Astrocyte (in vitro differentiated cells and primary cell): ENCODE results near the gene ACE2. TPM values are rescaled to one million over a fixed set of nuclear protein-coding genes. Genes with fewer than 3 reads are reported as not detected.

Source experiments
- DNase-seq: peaks from one replicate; pipeline ENCODE4 v3.0.0-alpha.2; 2010; ENCODE audit warnings: low read depth
- FAIRE-seq: peaks from 2 replicates; lab custom pipeline; 2011; peaks lifted over from hg19 to GRCh38; lab: Jason Lieb, UNC
- H2AFZ ChIP-seq: 2 replicates; pipeline ENCODE4 v1.6.0; 2012; ENCODE audit warnings: low read depth, low read length, inconsistent platforms
- H3K27ac ChIP-seq: 2 replicates; pipeline ENCODE4 v1.5.1; 2011; ENCODE audit warnings: low read depth, low read length, inconsistent platforms
- H3K27me3 ChIP-seq: 2 replicates; pipeline ENCODE4 v1.6.0; 2011; ENCODE audit warnings: low read length, inconsistent platforms; ENCODE audit not compliant: insufficient read depth
- H3K36me3 ChIP-seq: 2 replicates; pipeline ENCODE4 v1.5.1; 2011; ENCODE audit warnings: low read length, inconsistent platforms; ENCODE audit not compliant: insufficient read depth
- H3K4me1 ChIP-seq: 2 replicates; pipeline ENCODE4 v1.5.1; 2011; ENCODE audit warnings: low read length, inconsistent platforms; ENCODE audit not compliant: insufficient read depth
- H3K4me2 ChIP-seq: 2 replicates; pipeline ENCODE4 v1.6.0; 2012; ENCODE audit warnings: low read length, inconsistent platforms
- H3K4me3 ChIP-seq: 2 replicates; pipeline ENCODE4 v1.5.1; 2011; ENCODE audit warnings: low read depth, mild to moderate bottlenecking, low read length, inconsistent platforms; ENCODE audit not compliant: insufficient read depth
- H3K79me2 ChIP-seq: 2 replicates; pipeline ENCODE4 v1.6.0; 2012; ENCODE audit warnings: mild to moderate bottlenecking, low read length, inconsistent platforms; ENCODE audit not compliant: insufficient read depth
- H3K9ac ChIP-seq: 2 replicates; pipeline ENCODE4 v1.6.0; 2012; ENCODE audit warnings: mild to moderate bottlenecking, low read length, inconsistent platforms
- H3K9me3 ChIP-seq: 2 replicates; pipeline ENCODE4 v1.5.1; 2012; ENCODE audit warnings: low read depth, mild to moderate bottlenecking, low read length, inconsistent platforms; ENCODE audit not compliant: insufficient read depth
- H4K20me1 ChIP-seq: 2 replicates; pipeline ENCODE4 v1.6.0; 2012; ENCODE audit warnings: low read length, inconsistent platforms; ENCODE audit not compliant: insufficient read depth
- H3K27ac Mint-ChIP-seq: one replicate; pipeline ENCODE4 v1.8.0; 2021; ENCODE audit warnings: mild to moderate bottlenecking, mixed read lengths; ENCODE audit not compliant: unreplicated experiment
- H3K27me3 Mint-ChIP-seq: one replicate; pipeline ENCODE4 v1.8.0; 2021; ENCODE audit warnings: low read depth, mixed read lengths; ENCODE audit not compliant: unreplicated experiment
- H3K36me3 Mint-ChIP-seq: one replicate; pipeline ENCODE4 v1.8.0; 2021; ENCODE audit warnings: low read depth, mixed read lengths; ENCODE audit not compliant: unreplicated experiment
- H3K4me1 Mint-ChIP-seq: one replicate; pipeline ENCODE4 v1.8.0; 2021; ENCODE audit warnings: low read depth, mixed read lengths; ENCODE audit not compliant: unreplicated experiment
- H3K4me3 Mint-ChIP-seq: one replicate; pipeline ENCODE4 v1.8.0; 2021; ENCODE audit warnings: mild to moderate bottlenecking, moderate library complexity, mixed read lengths; ENCODE audit not compliant: unreplicated experiment
- H3K9me3 Mint-ChIP-seq: one replicate; pipeline ENCODE4 v1.8.0; 2021; ENCODE audit warnings: mild to moderate bottlenecking, mixed read lengths; ENCODE audit not compliant: unreplicated experiment
- EZH2 ChIP-seq: IDR thresholded peaks from 2 replicates; pipeline ENCODE4 v1.6.1; 2012; ENCODE audit warnings: mild to moderate bottlenecking, low read length, inconsistent platforms; ENCODE audit not compliant: insufficient read depth
- total RNA-seq: library from RNA; stranded (reverse); gene quantifications from 2 replicates; pipeline ENCODE4 v1.2.1, GENCODE V29; 2021
- TF ChIP-seq, protein P1 (sequence below): IDR thresholded peaks from 2 replicates; pipeline ENCODE4 v1.5.1; 2011; ENCODE audit warnings: low read depth, mild to moderate bottlenecking, inconsistent platforms, low read length, moderate library complexity; ENCODE audit not compliant: insufficient read depth

ACE2 gene
- total RNA-seq, 1 donor from 2014 or later, result not detected

DNA sequence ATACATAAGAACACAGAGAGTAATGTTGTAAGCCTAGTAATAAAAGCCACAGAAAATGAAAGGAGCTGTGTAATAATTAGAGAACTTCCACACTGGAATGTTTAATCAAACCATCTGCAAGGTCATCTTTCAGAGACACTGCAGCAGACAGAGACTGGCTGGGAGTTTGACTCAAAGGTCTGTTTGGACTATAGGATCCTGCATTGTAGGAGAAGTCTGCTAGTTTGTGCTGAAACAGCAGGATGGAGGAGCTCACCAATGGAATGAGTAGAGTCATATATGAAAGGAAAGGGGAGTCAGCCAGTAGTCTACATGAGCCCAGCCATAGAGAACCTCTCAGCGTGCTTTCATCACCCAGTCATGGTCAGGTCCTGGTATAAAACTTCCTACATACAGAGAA lies 4.5 kb upstream of the ACE2 start:
- Histone ChIP-seq H3K4me1 (no peaks in the 10 kb centered on the region), H3K27ac (no peak overlapping the region), H3K79me2 (no peaks in the 10 kb centered on the region), H4K20me1 (no peaks in the 10 kb centered on the region), H3K4me3 (no peak overlapping the region), H3K9me3 (no peaks in the 10 kb centered on the region), H3K9ac (no peak overlapping the region), H3K36me3 (no peaks in the 10 kb centered on the region), H3K4me2 (no peak overlapping the region), H2AFZ (no peak overlapping the region), H3K27me3 (no peaks in the 10 kb centered on the region)
- FAIRE-seq (no peak), DNase-seq (no peak)
- Mint-ChIP-seq H3K4me1 (no peaks in the 10 kb centered on the region), H3K36me3 (no peaks in the 10 kb centered on the region), H3K27ac (no peak overlapping the region), H3K4me3 (no peak overlapping the region), H3K27me3 (no peaks in the 10 kb centered on the region), H3K9me3 (no peaks in the 10 kb centered on the region)
- TF ChIP-seq, protein P1, sequence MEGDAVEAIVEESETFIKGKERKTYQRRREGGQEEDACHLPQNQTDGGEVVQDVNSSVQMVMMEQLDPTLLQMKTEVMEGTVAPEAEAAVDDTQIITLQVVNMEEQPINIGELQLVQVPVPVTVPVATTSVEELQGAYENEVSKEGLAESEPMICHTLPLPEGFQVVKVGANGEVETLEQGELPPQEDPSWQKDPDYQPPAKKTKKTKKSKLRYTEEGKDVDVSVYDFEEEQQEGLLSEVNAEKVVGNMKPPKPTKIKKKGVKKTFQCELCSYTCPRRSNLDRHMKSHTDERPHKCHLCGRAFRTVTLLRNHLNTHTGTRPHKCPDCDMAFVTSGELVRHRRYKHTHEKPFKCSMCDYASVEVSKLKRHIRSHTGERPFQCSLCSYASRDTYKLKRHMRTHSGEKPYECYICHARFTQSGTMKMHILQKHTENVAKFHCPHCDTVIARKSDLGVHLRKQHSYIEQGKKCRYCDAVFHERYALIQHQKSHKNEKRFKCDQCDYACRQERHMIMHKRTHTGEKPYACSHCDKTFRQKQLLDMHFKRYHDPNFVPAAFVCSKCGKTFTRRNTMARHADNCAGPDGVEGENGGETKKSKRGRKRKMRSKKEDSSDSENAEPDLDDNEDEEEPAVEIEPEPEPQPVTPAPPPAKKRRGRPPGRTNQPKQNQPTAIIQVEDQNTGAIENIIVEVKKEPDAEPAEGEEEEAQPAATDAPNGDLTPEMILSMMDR, result no peak
- no peak for TF ChIP-seq EZH2

DNA sequence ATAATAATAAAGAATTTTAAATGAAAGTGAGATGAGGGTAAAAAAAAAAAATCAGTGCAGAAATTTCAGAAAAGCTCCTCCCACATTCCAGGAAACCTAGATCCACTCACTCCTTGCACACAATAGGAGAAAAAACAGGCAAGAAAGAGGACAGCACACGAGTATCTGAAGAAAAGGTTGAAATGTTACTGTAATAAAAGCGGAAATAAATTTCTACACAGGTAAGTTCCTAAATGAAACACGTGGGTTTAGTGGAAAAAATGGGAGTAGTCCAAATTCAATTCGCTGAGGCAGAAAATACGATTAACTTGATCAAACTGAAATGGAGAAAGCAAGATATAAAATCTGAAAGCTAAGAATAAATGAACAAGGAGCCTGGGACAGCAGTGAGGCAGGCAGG lies 2.0 kb upstream of the ACE2 start:
- FAIRE-seq (no peak), DNase-seq (no peak)
- Histone ChIP-seq H3K4me3 (no peak overlapping the region), H3K4me2 (no peak overlapping the region), H3K9ac (no peak overlapping the region), H2AFZ (no peak overlapping the region), H3K36me3 (no peaks in the 10 kb centered on the region), H4K20me1 (no peaks in the 10 kb centered on the region), H3K9me3 (no peaks in the 10 kb centered on the region), H3K27ac (no peak overlapping the region), H3K79me2 (no peaks in the 10 kb centered on the region), H3K27me3 (no peaks in the 10 kb centered on the region), H3K4me1 (no peaks in the 10 kb centered on the region)
- no peak overlapping the region for H3K27ac Mint-ChIP-seq
- TF ChIP-seq EZH2, result no peak
- TF ChIP-seq, protein P1, result no peak
- no peaks in the 10 kb centered on the region for H3K4me1 Mint-ChIP-seq
- H3K9me3 Mint-ChIP-seq, result no peaks in the 10 kb centered on the region
- H3K27me3 Mint-ChIP-seq, result no peaks in the 10 kb centered on the region
- H3K36me3 Mint-ChIP-seq, result no peaks in the 10 kb centered on the region
- no peak overlapping the region for H3K4me3 Mint-ChIP-seq

DNA sequence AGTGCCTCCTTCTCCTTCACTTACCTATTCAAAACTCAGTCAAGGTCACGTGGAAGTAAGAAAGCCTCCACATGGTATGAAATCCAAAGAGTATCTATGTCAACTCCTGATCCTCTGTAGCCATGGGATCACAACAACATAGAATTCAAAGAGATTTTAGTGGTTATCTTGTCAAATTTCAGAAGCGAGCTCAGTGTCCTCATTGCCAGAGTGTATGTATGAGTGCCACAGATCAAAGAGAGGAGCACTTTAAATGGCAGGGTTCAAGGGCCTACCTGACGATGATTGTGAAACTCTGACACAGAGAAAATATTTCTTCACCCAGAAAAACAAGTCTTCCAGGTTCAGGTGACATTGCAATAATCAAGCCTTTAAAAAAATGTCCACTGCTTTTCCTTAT lies 1.2 kb upstream of the ACE2 start:
- Histone ChIP-seq H3K9me3 (no peaks in the 10 kb centered on the region), H3K9ac (no peak overlapping the region), H3K79me2 (no peaks in the 10 kb centered on the region), H3K4me1 (no peaks in the 10 kb centered on the region), H3K27me3 (no peaks in the 10 kb centered on the region), H4K20me1 (no peaks in the 10 kb centered on the region), H3K4me2 (no peak overlapping the region), H3K36me3 (no peaks in the 10 kb centered on the region), H2AFZ (no peak overlapping the region), H3K27ac (no peak overlapping the region), H3K4me3 (no peak overlapping the region)
- H3K4me3 Mint-ChIP-seq, result no peak overlapping the region
- DNase-seq, result no peak
- H3K36me3 Mint-ChIP-seq, result no peaks in the 10 kb centered on the region
- H3K27me3 Mint-ChIP-seq, result no peaks in the 10 kb centered on the region
- TF ChIP-seq EZH2, result no peak
- TF ChIP-seq, protein P1, result no peak
- peak; percentile 76 for FAIRE-seq
- no peak overlapping the region for H3K27ac Mint-ChIP-seq
- H3K9me3 Mint-ChIP-seq, result no peaks in the 10 kb centered on the region
- no peaks in the 10 kb centered on the region for H3K4me1 Mint-ChIP-seq
